ENCODE results near the gene RFPL2.

- no peak for TF ChIP-seq EZH2 (IDR thresholded peaks at IDR 0.05)
- no peak for TF ChIP-seq POLR2AphosphoS5 (IDR thresholded peaks at IDR 0.05; ENCODE audit: borderline replicate concordance, low read depth, low read length)
- no peak for TF ChIP-seq FOXP2 (optimal IDR thresholded peaks at IDR 0.05; ENCODE audit: control extremely low read depth, extremely low read length, insufficient read depth)
Measured at GRCh38 chr22:32232191-32232830, 27.4 kb upstream of the RFPL2 start.
